Peyer's patch (tissue), 4 donors: ENCODE data around the gene POMZP3. TPM values are rescaled to one million over a fixed set of nuclear protein-coding genes. Genes with fewer than 3 reads are reported as not detected.
"Not testable (repeated sequence)": the region's sequence is repeated elsewhere in the genome, so short reads cannot be mapped to it uniquely, and the experiment has no call there.

Experiments used
- DNase-seq, 3 donors: peaks; one replicate each; pipeline ENCODE4 v3.0.0-alpha.2; 2017 to 2019
- H3K27ac ChIP-seq, 4 donors: fragments of 200-600 bp; sonication (generic); one replicate each; pipeline ENCODE4 v1.5.1; 2016 to 2019
- H3K27me3 ChIP-seq, 2 donors: fragments of 200-600 bp; sonication (generic); one replicate each; pipeline ENCODE4 v1.5.1; 2019
- H3K36me3 ChIP-seq, 3 donors: fragments of 200-600 bp; sonication (generic); one replicate each; pipeline ENCODE4 v1.5.1; 2016 to 2019
- H3K4me1 ChIP-seq, 4 donors: fragments of 200-600 bp; sonication (generic); one replicate each; pipeline ENCODE4 v1.5.1; 2016 to 2019
- H3K4me3 ChIP-seq, 4 donors: fragments of 200-600 bp; sonication (generic); 1 replicate in 3 of 4; 2 replicates in 1 of 4; pipeline ENCODE4 v1.5.1; 2016 to 2019; ENCODE audit warnings: mild to moderate bottlenecking in 1 of 4
- H3K9me3 ChIP-seq, 4 donors: fragments of 200-600 bp; sonication (generic); one replicate each; pipeline ENCODE4 v1.5.1; 2016 to 2019; ENCODE audit warnings: mild to moderate bottlenecking in 1 of 4
- CTCF ChIP-seq, 6 experiments: fragments of 450-650 bp in 4 of 6; fragments of 200-600 bp in 2 of 6; sonication (generic) in 1 of 6; IDR thresholded peaks; one replicate each; pipeline ENCODE4 v1.5.1; 2017 to 2019; ENCODE audit warnings: antibody characterized with exemption in 6 of 6, mild to moderate bottlenecking in 3 of 6, moderate library complexity in 1 of 6
- total RNA-seq, 4 donors: library from RNA; depleted of rRNA; stranded (reverse); fragments of >200 nt; gene quantifications; one replicate each; pipeline ENCODE4 v1.1.0, GENCODE V29; 2016

The POMZP3 gene
- total RNA-seq, 4 donors from 2014 or later: 6.3 to 14.0 (median 9.8) TPM

GRCh38 chr7:76613783-76614182, 13.3 kb downstream of the POMZP3 start:
- H3K27me3 ChIP-seq, H3K27ac ChIP-seq, H3K4me1 ChIP-seq, H3K9me3 ChIP-seq, H3K4me3 ChIP-seq: not testable (repeated sequence)
- peak in 2 of 6 experiments; percentile 30 to 33 for TF ChIP-seq CTCF (IDR thresholded peaks at IDR 0.05)
- DNase-seq: peak in 2 of 3 donors; percentile 51 to 54
- H3K36me3 ChIP-seq: peaks cover 0 to 15% (median 0%) of the 10 kb centered on the region in 3 donors

GRCh38 chr7:76612232-76612631, 14.8 kb downstream of the POMZP3 start:
- H3K27ac ChIP-seq, H3K4me3 ChIP-seq, H3K27me3 ChIP-seq, DNase-seq, H3K9me3 ChIP-seq, H3K4me1 ChIP-seq: not testable (repeated sequence)
- peaks cover 0 to 17% (median 0%) of the 10 kb centered on the region in 3 donors for H3K36me3 ChIP-seq

DNA sequence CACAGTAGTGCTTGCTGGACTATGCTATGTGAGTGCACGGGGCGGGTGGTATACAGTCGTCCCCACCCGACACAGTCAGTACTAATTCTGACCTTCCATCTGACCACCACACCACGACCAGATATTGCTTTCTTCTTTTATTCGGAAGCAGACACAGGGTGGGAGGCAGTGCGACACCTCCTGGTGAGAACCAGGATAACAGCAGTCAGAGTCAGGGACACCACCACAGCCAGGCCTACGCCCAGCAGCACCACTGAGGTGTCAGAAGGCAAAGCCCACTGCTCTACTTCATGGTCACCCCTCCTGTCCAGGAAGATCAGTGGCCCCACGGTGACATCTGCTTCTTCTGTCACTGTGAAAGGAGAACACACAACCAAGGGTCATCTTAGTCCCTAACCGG, 17.2 kb downstream of the POMZP3 start:
- H3K36me3 ChIP-seq, H3K4me1 ChIP-seq, H3K4me3 ChIP-seq, H3K9me3 ChIP-seq, DNase-seq, H3K27ac ChIP-seq, H3K27me3 ChIP-seq: not testable (repeated sequence)

- not testable (repeated sequence) for H3K4me1 ChIP-seq, H3K36me3 ChIP-seq, DNase-seq, H3K4me3 ChIP-seq, H3K9me3 ChIP-seq, H3K27ac ChIP-seq, H3K27me3 ChIP-seq
Measured at GRCh38 chr7:76608469-76608868, 18.6 kb downstream of the POMZP3 start.

GRCh38 chr7:76606027-76606426, 21.1 kb downstream of the POMZP3 start:
- H3K36me3 ChIP-seq, H3K4me1 ChIP-seq, H3K27me3 ChIP-seq, H3K9me3 ChIP-seq, H3K4me3 ChIP-seq: not testable (repeated sequence)
- DNase-seq: peak; percentile 51 to 91 (median 69)
- H3K27ac ChIP-seq: peak overlapping the region in 3 of 4 donors; percentile 42 to 62 (median 55)

- H3K27me3 ChIP-seq, DNase-seq, H3K9me3 ChIP-seq, H3K36me3 ChIP-seq, H3K4me3 ChIP-seq, H3K4me1 ChIP-seq: not testable (repeated sequence)
- peak overlapping the region in 1 of 4 donors; percentile 35 for H3K27ac ChIP-seq
Measured at GRCh38 chr7:76600650-76601049, 26.4 kb downstream of the POMZP3 start.

GRCh38 chr7:76600116-76600482, 27.0 kb downstream of the POMZP3 start:
- H3K4me1 ChIP-seq, H3K4me3 ChIP-seq, H3K9me3 ChIP-seq, H3K27me3 ChIP-seq, H3K27ac ChIP-seq, DNase-seq, H3K36me3 ChIP-seq: not testable (repeated sequence)

DNA sequence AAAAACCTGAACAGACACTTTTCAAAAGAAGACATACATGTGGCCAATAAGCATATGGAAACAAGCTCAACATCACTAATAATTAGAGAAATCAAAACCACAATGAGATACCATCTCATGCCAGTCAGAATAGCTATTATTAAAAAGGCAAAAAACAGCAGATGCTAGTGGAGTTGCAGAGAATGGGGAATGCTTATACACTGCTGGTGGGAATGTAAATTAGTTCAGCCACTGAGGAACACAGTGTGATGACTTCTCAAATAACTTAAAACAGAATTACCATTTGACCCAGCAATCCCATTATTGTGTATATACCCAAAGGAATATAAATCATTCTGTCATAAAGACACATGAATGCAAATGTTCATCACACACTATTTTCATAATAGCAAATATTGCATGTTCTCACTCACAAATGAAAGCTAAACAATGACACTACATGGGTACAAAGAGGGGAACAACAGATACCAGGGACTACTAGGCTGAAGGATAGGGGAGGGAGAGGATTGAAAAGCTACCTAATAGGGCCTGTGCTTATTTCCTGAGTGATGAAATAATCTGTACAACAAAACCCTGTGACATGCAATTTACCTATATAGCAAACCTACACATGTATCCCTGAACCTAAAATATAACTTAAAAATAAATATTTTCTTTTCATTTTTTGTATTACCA, 28.4 kb downstream of the POMZP3 start:
- not testable (repeated sequence) for H3K9me3 ChIP-seq, H3K36me3 ChIP-seq, H3K4me1 ChIP-seq, H3K4me3 ChIP-seq, H3K27ac ChIP-seq, H3K27me3 ChIP-seq, DNase-seq

GRCh38 chr7:76597288-76597687, 29.8 kb downstream of the POMZP3 start:
- H3K4me1 ChIP-seq, H3K27ac ChIP-seq, H3K4me3 ChIP-seq, H3K27me3 ChIP-seq, H3K36me3 ChIP-seq, DNase-seq, H3K9me3 ChIP-seq: not testable (repeated sequence)

GRCh38 chr7:76592694-76593093, 34.4 kb downstream of the POMZP3 start:
- H3K9me3 ChIP-seq, H3K4me1 ChIP-seq, DNase-seq, H3K36me3 ChIP-seq, H3K27ac ChIP-seq, H3K27me3 ChIP-seq, H3K4me3 ChIP-seq: not testable (repeated sequence)

GRCh38 chr7:76591602-76592304, 35.3 kb downstream of the POMZP3 start:
- not testable (repeated sequence) for H3K4me1 ChIP-seq, H3K27me3 ChIP-seq, H3K9me3 ChIP-seq, H3K27ac ChIP-seq, H3K36me3 ChIP-seq, H3K4me3 ChIP-seq
- DNase-seq: peak; percentile 35 to 61 (median 57)

DNA sequence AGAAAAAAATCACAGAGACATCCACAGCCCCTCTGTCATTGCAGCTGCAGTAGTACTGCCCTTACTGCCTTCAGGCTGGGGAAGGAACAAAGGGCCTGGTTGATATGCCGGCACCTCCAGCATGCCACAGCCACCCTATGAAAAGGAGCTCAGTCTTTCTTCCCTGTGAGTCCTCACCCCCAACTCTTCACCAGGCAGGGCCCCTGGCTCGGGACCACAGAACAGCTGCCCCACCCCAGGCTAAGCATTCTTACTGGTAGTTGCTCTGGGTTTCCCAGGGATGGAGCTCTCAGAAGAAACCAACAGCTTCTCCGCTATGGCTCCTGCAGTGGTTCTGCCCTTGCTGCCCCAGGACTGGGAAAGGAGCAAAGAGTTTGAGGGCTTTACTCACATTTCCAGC, 36.0 kb downstream of the POMZP3 start:
- H3K27ac ChIP-seq, DNase-seq, H3K27me3 ChIP-seq: not testable (repeated sequence)

GRCh38 chr7:76588586-76588985, 38.5 kb downstream of the POMZP3 start:
- not testable (repeated sequence) for H3K27ac ChIP-seq, H3K9me3 ChIP-seq, H3K27me3 ChIP-seq, DNase-seq, H3K36me3 ChIP-seq, H3K4me3 ChIP-seq
- peaks cover 0 to 11% (median 0%) of the 10 kb centered on the region in 4 donors for H3K4me1 ChIP-seq

More for the DNA sequence above, 36.0 kb downstream of the POMZP3 start:
- H3K4me3 ChIP-seq, H3K9me3 ChIP-seq, H3K4me1 ChIP-seq, H3K36me3 ChIP-seq: not testable (repeated sequence)

- H3K4me3 ChIP-seq, H3K27ac ChIP-seq, H3K36me3 ChIP-seq, DNase-seq, H3K27me3 ChIP-seq, H3K9me3 ChIP-seq: not testable (repeated sequence)
- H3K4me1 ChIP-seq: peaks cover 0 to 21% (median 0%) of the 10 kb centered on the region in 4 donors
Measured at GRCh38 chr7:76586585-76587315, 40.3 kb downstream of the POMZP3 start.
